Vagina (tissue), 2 donors: ENCODE measurements around the gene CFP. TPM values are rescaled to one million over a fixed set of nuclear protein-coding genes. Genes with fewer than 3 reads are reported as not detected.
"Not testable (repeated sequence)": the region's sequence is repeated elsewhere in the genome, so short reads cannot be mapped to it uniquely, and the experiment has no call there.

Source experiments
- DNase-seq, 2 donors: peaks; one replicate each; pipeline ENCODE4 v3.0.0-alpha.2; 2017; ENCODE audit errors: extremely low spot score in 2 of 2
- H3K27ac ChIP-seq: fragments of 200-600 bp; sonication (generic); one replicate; pipeline ENCODE4 v1.5.1; 2019
- H3K27me3 ChIP-seq: fragments of 200-600 bp; sonication (generic); one replicate; pipeline ENCODE4 v1.5.1; 2019
- H3K36me3 ChIP-seq, 2 donors: fragments of 200-600 bp; sonication (generic); one replicate each; pipeline ENCODE4 v1.5.1; 2017 to 2019
- H3K4me1 ChIP-seq: fragments of 200-600 bp; sonication (generic); one replicate; pipeline ENCODE4 v1.5.1; 2019
- H3K4me3 ChIP-seq, 2 donors: fragments of 200-600 bp; sonication (generic); 1 replicate in 1 of 2; 2 replicates in 1 of 2; pipeline ENCODE4 v1.5.1; 2016 to 2019
- H3K9me3 ChIP-seq: fragments of 200-600 bp; sonication (generic); one replicate; pipeline ENCODE4 v1.5.1; 2019
- CTCF ChIP-seq, 3 experiments: fragments of 450-650 bp in 2 of 3; fragments of 200-600 bp in 1 of 3; sonication (generic) in 1 of 3; IDR thresholded peaks; one replicate each; pipeline ENCODE4 v1.5.1; 2017 to 2019; ENCODE audit warnings: antibody characterized with exemption in 3 of 3, mild to moderate bottlenecking in 2 of 3, moderate library complexity in 2 of 3
- POLR2A ChIP-seq, 2 donors: fragments of 450-650 bp; IDR thresholded peaks; one replicate each; pipeline ENCODE4 v1.6.1; 2017; ENCODE audit warnings: antibody characterized with exemption in 2 of 2, mild to moderate bottlenecking in 2 of 2, moderate library complexity in 2 of 2
- POLR2AphosphoS5 ChIP-seq, 2 donors: sonication (generic); formaldehyde crosslinking; IDR thresholded peaks; one replicate each; pipeline ENCODE4 v1.9.0; 2017; ENCODE audit warnings: antibody characterized with exemption in 2 of 2, mild to moderate bottlenecking in 2 of 2, low read depth in 1 of 2; ENCODE audit not compliant: insufficient read depth in 1 of 2
- intact Hi-C: fragments of 100-400 bp; cut with DNase I; formaldehyde crosslinking; loops from one replicate; pipeline ENCODE4 v1.15.1; 2023
- total RNA-seq: library from RNA; depleted of rRNA; stranded (reverse); fragments of >200 nt; gene quantifications from one replicate; pipeline ENCODE4 v1.2.3, GENCODE V29; 2016

The CFP gene
- total RNA-seq = 0.74 TPM

- intact Hi-C loops = no loop called here
- no peak for DNase-seq
- Histone ChIP-seq H3K36me3 (no peaks in the 10 kb centered on the region), H3K4me3 (no peak within 1 kb of the TSS), H3K27ac (no peak within 1 kb of the TSS), H3K4me1 (no peaks in the 10 kb centered on the region), H3K9me3 (no peaks in the 10 kb centered on the region), H3K27me3 (no peaks in the 10 kb centered on the region)
- TF ChIP-seq CTCF (IDR thresholded peaks at IDR 0.05) = no peak
- TF ChIP-seq POLR2A (IDR thresholded peaks at IDR 0.05) = no peak
- TF ChIP-seq POLR2AphosphoS5 (IDR thresholded peaks at IDR 0.05; ENCODE audit: insufficient read depth in 1 of 2, low read depth in 1 of 2) = no peak
These were observed at the start of gene CFP for GRCh38 chrX:47629419-47630200. Gene CFP, minus strand, starts transcription at chrX:47629930. Its CDS starts 86 bp downstream, at chrX:47629844.

GRCh38 chrX:47675959-47676859 is 46.5 kb upstream of the CFP start:
- not testable (repeated sequence) for H3K4me3 ChIP-seq, H3K27ac ChIP-seq, H3K27me3 ChIP-seq, H3K4me1 ChIP-seq, H3K9me3 ChIP-seq, DNase-seq, H3K36me3 ChIP-seq
- intact Hi-C loops = loop anchor here (10.0 kb wide), 1 partner anchor 1319 kb away; no protein-coding TSS in a partner anchor

- Histone ChIP-seq H3K27ac (no peak overlapping the region), H3K4me3 (no peak overlapping the region), H3K36me3 (no peaks in the 10 kb centered on the region), H3K9me3 (no peaks in the 10 kb centered on the region), H3K27me3 (no peaks in the 10 kb centered on the region), H3K4me1 (no peaks in the 10 kb centered on the region)
- DNase-seq = no peak
- no peak for TF ChIP-seq POLR2AphosphoS5 (IDR thresholded peaks at IDR 0.05; ENCODE audit: insufficient read depth in 1 of 2, low read depth in 1 of 2)
- no peak for TF ChIP-seq POLR2A (IDR thresholded peaks at IDR 0.05)
- no peak for TF ChIP-seq CTCF (IDR thresholded peaks at IDR 0.05)
- intact Hi-C loops = loop anchor here (10.0 kb wide), 1 partner anchor 1320 kb away; no protein-coding TSS in a partner anchor
These were observed 45.0 kb upstream of the CFP start for GRCh38 chrX:47674776-47675175.

GRCh38 chrX:47665797-47666196 is 36.1 kb upstream of the CFP start:
- H3K27me3 ChIP-seq, H3K4me1 ChIP-seq, H3K4me3 ChIP-seq, intact Hi-C loops, DNase-seq, H3K27ac ChIP-seq, H3K36me3 ChIP-seq, H3K9me3 ChIP-seq: not testable (repeated sequence)

- Histone ChIP-seq H3K27me3 (no peaks in the 10 kb centered on the region), H3K36me3 (no peaks in the 10 kb centered on the region)
- TF ChIP-seq POLR2A (IDR thresholded peaks at IDR 0.05) (no peak), CTCF (IDR thresholded peaks at IDR 0.05) (no peak), POLR2AphosphoS5 (IDR thresholded peaks at IDR 0.05; ENCODE audit: insufficient read depth in 1 of 2, low read depth in 1 of 2) (no peak)
These were observed 35.0 kb upstream of the CFP start for GRCh38 chrX:47664737-47665136.

More at GRCh38 chrX:47664737-47665136, 35.0 kb upstream of the CFP start:
- DNase-seq = peak in 1 of 2 donors; percentile 14
- no peaks in the 10 kb centered on the region for H3K4me1 ChIP-seq
- H3K9me3 ChIP-seq = no peaks in the 10 kb centered on the region
- no peak overlapping the region for H3K4me3 ChIP-seq
- no peak overlapping the region for H3K27ac ChIP-seq
- intact Hi-C loops = no loop called here
